Glomerular visceral epithelial cell (primary cell): ENCODE measurements around the gene LITAFD.
"Not testable (repeated sequence)": the region's sequence is repeated elsewhere in the genome, so short reads cannot be mapped to it uniquely, and the experiment has no call there.

Experiments used
- DNase-seq: peaks from one replicate; pipeline ENCODE4 v3.0.0-alpha.2; 2016; ENCODE audit errors: extremely low spot score

Gene LITAFD

DNA sequence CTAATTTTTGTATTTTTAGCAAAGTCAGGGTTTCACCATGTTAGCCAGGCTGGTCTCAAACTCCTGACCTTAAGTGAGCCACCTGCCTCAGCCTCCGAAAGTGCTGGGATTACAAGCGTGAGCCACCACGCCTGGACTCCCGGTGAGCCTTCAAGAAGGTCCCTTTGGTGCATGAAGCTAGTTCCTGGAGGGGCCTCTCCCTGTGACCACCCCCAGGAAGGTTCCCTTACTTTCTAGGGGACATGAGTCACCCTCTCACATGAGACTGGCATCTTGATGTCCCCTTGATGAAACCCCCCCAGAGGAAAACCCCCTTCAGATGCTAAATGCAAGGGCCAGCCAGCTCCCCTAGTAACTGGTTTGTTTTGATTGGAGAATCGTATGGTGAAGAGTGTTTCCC lies 26.2 kb upstream of the LITAFD start:
- DNase-seq: no peak

GRCh38 chr16:8858994-8859912 lies 22.9 kb upstream of the LITAFD start:
- DNase-seq: no peak

- no peak for DNase-seq
Observed at GRCh38 chr16:8859913-8860881, 22.0 kb upstream of the LITAFD start.

DNA sequence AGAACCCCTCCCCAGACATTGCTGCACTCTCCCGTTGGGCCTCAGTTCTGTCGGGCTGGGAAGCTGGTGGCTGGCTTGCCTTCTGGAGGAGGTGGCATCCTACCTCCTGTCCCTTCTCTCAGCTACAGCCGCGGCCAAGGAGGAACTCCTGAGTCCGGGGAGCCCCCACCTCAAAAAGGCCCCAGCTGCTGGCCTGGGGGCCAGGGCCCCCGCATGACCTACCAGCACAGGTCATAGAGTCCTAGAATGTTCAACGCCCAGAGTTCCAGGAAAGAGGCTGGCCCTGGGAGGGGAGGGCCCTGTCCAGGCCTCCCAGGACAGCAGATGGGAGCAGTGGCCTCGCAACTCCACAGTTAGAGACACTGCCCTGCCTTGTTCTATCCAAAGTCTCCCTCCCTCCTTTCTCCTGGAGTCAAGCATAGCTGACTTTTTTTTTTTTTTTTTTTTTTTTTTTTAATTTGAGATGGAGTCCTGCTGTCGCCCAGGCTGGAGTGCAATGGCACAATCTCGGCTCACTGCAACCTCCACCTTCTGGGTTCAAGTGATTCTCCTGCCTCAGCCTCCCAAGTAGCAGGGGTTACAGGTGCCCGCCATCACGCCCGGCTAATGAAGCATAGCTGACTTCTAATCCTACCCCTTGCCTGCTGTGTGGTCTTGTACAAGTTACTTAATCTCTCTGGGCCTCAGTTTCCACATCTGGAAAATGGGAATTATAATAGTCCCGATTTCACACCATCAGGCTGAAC lies 20.4 kb upstream of the LITAFD start:
- DNase-seq: no peak

GRCh38 chr16:8862309-8863130 lies 19.6 kb upstream of the LITAFD start:
- no peak for DNase-seq

DNA sequence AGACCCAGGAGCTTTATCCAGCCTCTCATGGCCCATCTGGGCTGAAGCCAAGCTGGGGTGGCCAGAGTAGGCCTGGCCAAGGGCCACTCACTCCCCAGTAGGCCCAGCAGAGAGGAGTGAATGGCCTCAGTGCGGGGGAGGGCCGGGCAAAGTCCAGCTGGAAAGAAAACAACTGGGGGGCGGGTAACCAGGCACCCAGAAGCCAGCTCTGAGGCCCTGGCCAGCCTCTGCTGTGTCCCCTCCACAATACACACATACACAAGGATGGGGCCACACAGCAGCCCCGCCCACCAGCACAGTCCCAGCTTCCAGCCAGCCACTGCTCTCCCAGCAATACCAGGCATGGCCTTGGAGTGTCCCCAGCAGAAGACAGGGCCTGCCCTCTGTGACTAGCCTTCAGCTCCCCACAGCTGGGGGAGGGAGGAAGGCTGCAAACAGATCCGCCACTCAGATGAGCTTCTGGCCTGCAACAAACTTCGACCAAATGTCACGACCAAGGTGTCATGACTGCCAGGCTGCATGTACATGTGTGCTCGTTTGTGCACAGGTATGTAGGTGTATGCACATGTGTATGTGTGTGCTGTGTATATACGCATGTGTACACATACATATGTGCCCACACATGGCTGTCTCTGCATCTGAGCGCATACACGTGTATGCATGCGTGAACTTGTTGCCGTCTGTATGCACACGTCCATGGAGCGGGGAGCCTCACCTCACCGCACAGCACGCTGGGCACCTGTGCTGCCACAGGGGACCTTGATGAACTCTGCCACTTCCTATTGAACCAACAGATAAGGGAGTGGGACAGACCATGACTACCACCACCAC lies 18.3 kb upstream of the LITAFD start:
- DNase-seq: no peak

DNA sequence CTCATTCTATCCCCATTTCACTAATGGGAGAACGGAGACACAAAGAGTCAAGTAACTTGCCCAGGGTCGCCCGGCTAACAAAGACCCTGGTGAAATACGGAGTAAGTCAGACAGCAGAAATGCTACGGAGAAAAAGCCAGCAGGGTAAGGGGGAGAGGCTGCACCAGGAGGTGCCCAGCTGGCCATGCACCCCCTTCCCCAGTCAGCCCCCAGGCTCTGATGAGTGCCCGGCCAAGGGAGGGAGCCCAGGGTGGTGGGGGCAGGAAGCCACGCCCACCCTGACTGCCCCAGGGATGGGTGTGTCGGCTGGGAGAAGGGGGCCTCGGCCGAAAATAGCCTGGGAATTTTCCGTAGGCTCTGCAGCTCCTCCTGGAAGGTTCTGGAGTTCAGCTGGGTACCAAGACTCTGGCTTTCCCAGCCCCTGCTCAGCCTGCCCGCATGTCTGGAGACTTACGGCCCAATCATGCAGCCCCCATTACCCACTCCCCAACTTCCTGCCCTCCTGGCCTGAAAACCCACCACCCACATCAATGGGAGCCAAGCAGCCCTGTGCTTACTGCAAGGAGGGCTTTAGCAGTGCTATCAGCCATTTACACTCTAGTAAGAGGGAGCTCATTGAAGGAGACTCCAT lies 17.6 kb upstream of the LITAFD start:
- no peak for DNase-seq

DNA sequence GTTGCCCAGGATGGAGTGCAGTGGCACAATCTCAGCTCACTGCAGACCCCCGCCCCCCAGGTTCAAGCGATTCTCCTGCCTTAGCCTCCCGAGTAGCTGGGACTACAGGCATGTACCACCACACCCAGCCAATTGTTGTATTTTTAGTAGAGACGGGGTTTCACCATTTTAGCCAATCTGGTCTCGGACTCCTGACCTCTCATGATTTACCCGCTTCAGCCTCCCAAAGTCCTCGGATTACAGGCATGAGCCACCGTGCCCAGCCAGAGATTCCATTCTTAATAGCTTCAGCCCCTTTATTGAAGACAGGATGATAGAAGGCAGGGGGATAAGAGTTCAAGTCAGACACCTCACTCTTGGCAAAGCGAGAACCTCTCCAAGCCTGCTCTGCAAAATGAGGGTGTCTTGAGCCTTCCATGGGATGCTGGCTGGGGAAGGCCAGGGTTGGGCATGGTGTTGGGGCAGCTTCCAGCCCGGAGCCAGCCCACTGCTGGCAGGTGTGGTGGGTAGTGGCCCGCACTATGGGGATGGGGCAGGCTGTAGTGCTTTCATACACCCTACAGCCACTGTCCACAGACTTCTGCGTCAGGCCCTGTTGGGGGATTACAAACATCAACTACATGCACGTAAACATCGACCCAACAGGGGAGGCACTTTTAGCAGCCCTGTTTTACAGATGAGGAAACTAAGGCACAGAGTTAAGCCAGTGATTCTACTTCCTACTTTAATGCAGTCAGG lies 16.8 kb upstream of the LITAFD start:
- DNase-seq: no peak

DNA sequence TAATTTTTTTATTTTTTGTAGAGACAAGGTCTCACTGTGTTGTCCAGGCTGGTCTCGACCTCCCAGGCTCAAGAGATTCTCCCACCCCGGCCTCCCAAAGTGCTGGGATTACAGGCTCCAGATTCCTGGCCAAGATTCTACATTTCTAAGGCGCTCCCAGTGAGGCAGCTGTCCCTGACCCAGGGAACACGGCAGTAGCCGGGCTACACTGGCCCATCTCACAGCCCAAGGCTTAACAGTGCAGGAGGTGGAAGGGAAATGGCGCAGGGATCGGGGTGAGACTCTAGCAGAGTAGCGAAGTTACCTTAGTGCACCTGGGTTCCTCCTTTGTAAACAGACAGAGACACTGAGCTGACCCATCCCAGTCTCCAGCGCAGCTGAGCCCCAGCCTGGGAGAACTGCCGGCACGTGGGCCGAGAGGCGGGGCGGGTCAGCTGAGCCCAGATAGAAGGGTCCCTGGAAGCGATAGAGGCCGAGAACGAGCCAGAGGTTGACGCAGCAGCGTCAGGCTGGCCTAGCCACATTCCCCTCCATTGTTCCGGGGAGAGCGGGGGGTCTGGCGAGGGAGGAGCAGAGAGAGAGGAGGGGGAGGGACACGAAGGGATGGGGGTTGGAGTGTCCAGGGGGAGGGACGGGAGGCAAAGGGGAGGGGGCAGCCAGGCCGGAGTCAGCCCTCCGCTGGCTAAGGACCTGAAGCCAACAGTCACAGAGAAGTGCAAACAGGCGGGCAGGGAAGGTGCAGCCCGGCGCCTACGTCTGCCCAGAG lies 15.8 kb upstream of the LITAFD start:
- no peak for DNase-seq

DNA sequence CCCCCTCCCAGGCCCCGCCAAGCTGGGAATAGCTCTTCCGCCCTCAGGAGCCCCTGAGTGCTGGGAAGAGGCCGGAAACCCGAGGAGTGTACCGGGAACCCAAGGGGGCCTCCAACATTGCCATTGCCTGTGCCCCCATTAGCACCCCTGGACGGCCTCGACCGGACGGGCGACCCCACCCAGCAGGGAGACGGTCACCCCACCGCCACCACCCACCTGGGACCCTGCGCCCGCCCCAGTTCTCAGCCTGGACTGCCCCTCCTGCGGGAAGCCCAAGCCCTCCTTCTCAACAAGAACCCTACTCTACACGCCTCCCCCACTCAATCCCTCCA lies 15.3 kb upstream of the LITAFD start:
- DNase-seq: no peak

GRCh38 chr16:8867216-8867931 lies 14.8 kb upstream of the LITAFD start:
- no peak for DNase-seq

GRCh38 chr16:8867932-8868415 lies 14.2 kb upstream of the LITAFD start:
- DNase-seq: no peak

GRCh38 chr16:8868416-8869211 lies 13.5 kb upstream of the LITAFD start, which contains the start of gene CARHSP1:
Gene CARHSP1, minus strand, starts transcription at chr16:8869006. Its CDS starts 9,678 bp downstream, at chr16:8859328.
- peak; percentile 95 for DNase-seq

DNA sequence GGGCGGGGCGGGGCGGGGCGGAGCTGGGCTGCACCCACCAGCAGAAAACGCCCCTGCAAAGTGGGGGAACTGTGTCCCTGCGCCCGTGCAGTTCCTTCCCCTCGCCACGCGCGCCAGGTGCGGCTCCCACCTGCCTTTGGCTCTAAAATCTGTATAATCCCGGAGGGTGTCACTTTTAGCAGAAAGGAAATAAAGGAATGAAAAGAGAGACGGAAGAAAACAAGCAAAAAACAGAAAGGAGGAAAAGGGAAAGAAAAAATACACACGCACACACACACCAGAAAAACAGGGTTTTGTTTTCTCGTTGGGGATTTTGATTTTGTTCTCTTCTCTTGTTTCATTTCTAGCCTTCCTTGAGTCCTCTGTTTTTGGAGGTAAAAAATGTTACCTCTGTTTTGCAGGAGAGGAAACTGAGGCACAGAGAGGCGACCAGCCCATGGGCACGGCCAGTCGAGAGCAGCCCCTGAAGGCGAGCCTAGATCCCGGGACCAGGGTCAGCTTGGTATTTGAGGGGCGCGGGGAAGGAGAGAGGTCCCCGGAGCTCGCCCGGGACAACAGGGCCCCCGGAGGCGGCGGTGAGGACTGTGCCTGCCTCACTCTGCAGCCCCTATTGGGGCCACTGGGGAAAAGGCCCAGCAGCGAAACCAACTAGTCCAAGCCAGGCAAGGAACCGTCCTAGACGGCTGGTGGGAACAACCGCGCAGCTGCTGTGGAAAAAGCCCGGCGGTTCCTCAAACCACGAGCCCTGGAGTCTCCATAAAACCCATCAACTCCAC lies 12.8 kb upstream of the LITAFD start:
- DNase-seq: no peak

- DNase-seq: not testable (repeated sequence)
Observed at GRCh38 chr16:8869988-8870241, 12.2 kb upstream of the LITAFD start.

DNA sequence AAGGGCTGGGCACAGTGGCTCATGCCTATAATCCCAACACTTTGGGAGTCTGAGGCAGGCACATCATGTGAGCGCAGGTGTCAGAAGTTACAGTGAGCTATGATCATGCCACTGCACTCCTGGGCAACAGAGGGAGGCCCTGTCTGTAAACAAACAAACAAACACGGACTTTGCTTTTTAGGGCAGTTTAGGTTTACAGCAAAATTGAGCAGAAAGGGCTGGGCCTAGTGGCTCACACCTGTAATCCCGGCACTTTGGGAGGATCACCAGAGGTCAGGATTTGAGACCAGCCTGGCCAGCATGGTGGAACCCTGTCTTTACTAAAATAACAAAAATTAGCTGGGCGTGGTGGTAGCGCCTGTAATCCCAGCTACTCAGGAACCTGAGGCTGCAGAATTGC lies 10.1 kb upstream of the LITAFD start:
- DNase-seq: no peak
